WERI-Rb-1 (cell line): ENCODE data around the gene NFIA.

Experiments used
- DNase-seq: peaks from one replicate; pipeline ENCODE4 v3.0.0-alpha.2; 2020
- H3K27ac ChIP-seq: fragments of 250-450 bp; sonication (Bioruptor Pico); 2 replicates; pipeline ENCODE4 v1.5.1; 2020; ENCODE audit warnings: mild to moderate bottlenecking, moderate library complexity
- H3K27me3 ChIP-seq: fragments of 250-450 bp; sonication (Bioruptor Pico); 2 replicates; pipeline ENCODE4 v1.5.1; 2021; ENCODE audit warnings: mild to moderate bottlenecking, low read depth, moderate library complexity; ENCODE audit not compliant: insufficient read depth, severe bottlenecking
- H3K36me3 ChIP-seq: fragments of 250-450 bp; sonication (Bioruptor Pico); 2 replicates; pipeline ENCODE4 v1.5.1; 2020; ENCODE audit warnings: mild to moderate bottlenecking, moderate library complexity
- H3K4me3 ChIP-seq: 2 replicates; pipeline ENCODE4 v1.5.1; 2011; ENCODE audit warnings: low read depth, mild to moderate bottlenecking, control low read depth, low read length
- H3K9me3 ChIP-seq: fragments of 250-450 bp; sonication (Bioruptor Pico); 2 replicates; pipeline ENCODE4 v1.5.1; 2021; ENCODE audit warnings: mild to moderate bottlenecking, moderate library complexity; ENCODE audit not compliant: severe bottlenecking
- TF ChIP-seq, protein P1 (sequence below): IDR thresholded peaks from 2 replicates; pipeline ENCODE4 v1.5.1; 2011; ENCODE audit warnings: low read depth, mild to moderate bottlenecking, control low read depth, inconsistent platforms, low read length

NFIA gene

DNA sequence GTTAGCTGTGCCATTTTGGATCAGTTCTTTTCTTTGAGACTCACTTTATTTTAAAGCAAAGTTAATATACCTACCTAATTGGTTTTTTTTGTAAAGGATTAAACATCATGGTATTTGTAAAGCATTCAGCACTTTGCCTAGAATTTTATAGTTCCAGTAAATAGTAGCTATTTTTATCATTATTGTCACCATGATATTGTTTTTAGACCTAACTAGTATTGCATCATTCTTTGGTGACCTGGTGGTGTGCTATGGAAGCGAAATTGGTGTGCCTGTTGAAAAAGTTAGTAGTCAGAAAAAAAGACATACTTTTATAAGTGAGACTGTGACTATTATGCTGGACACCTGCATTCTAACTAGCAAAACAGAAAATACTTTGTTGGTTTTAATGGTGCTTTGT is 81.0 kb downstream of the NFIA start:
- no peaks in the 10 kb centered on the region for H3K27me3 ChIP-seq
- TF ChIP-seq, protein P1, sequence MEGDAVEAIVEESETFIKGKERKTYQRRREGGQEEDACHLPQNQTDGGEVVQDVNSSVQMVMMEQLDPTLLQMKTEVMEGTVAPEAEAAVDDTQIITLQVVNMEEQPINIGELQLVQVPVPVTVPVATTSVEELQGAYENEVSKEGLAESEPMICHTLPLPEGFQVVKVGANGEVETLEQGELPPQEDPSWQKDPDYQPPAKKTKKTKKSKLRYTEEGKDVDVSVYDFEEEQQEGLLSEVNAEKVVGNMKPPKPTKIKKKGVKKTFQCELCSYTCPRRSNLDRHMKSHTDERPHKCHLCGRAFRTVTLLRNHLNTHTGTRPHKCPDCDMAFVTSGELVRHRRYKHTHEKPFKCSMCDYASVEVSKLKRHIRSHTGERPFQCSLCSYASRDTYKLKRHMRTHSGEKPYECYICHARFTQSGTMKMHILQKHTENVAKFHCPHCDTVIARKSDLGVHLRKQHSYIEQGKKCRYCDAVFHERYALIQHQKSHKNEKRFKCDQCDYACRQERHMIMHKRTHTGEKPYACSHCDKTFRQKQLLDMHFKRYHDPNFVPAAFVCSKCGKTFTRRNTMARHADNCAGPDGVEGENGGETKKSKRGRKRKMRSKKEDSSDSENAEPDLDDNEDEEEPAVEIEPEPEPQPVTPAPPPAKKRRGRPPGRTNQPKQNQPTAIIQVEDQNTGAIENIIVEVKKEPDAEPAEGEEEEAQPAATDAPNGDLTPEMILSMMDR, result no peak
- H3K4me3 ChIP-seq, result no peak overlapping the region
- H3K36me3 ChIP-seq, result no peaks in the 10 kb centered on the region
- no peaks in the 10 kb centered on the region for H3K9me3 ChIP-seq
- no peak for DNase-seq
- H3K27ac ChIP-seq, result no peak overlapping the region

DNA sequence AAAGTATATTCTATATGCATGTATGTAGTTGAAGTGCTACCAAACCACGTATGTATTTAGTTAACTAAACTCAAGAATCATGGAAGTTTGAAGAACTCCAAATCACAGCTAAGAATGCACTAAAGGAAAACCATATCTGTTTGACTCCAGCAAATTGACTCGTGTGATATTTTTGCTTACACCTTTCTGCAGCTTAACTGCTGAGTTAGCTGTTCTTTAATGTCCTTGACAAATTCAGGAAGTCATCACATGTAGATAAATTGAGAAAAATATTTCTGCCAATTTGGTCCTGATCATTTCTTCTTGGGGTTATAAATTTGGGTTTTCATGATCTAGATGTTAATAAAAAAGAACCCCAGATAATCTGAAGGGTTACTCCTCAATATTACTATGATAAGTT is 83.0 kb downstream of the NFIA start:
- DNase-seq, result no peak
- Histone ChIP-seq H3K4me3 (no peak overlapping the region), H3K27me3 (no peaks in the 10 kb centered on the region), H3K36me3 (no peaks in the 10 kb centered on the region), H3K9me3 (no peaks in the 10 kb centered on the region), H3K27ac (no peak overlapping the region)
- TF ChIP-seq, protein P1, result no peak

DNA sequence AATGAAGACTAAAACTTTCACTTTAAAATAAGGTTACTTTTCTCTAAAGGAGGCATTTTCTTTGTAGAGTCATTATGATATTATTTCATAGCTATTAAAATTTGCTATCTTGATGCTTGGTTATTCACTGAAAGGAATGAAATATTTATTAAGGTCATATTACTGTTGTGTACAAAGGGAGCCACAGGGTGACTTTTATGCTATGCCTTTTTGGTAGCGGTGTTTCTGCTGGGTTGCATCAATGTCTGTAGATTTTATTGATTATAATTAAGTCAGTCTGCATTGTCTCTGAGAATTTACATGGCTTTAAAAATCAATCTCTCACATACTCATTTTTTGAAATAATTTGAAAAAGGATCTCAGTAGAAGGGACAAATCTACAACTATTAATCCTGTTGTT is 84.9 kb downstream of the NFIA start:
- TF ChIP-seq, protein P1, result no peak
- no peaks in the 10 kb centered on the region for H3K9me3 ChIP-seq
- H3K27me3 ChIP-seq, result no peaks in the 10 kb centered on the region
- DNase-seq, result no peak
- no peaks in the 10 kb centered on the region for H3K36me3 ChIP-seq
- no peak overlapping the region for H3K4me3 ChIP-seq
- H3K27ac ChIP-seq, result no peak overlapping the region

DNA sequence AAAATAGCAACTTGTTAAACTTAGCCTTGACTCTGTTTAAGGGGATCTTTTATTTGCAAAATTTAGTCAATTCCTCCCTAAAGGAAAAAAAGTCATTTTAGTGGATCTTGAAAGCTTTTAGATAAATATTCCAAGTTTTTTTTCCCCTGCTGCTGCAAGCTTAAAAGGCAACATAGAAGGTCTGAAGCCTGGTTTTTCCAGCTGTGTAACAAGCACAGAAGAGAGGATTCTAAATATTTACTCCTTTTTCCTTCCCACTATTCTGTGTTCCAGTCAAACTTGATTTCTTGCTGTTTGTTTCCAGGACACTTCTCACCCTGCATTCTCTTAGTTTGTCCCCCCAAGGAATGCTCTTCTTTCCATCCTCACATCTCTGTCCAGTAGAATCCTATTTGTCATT is 86.7 kb downstream of the NFIA start:
- H3K36me3 ChIP-seq, result no peaks in the 10 kb centered on the region
- no peaks in the 10 kb centered on the region for H3K27me3 ChIP-seq
- no peak overlapping the region for H3K4me3 ChIP-seq
- no peak overlapping the region for H3K27ac ChIP-seq
- DNase-seq, result no peak
- TF ChIP-seq, protein P1, result no peak
- no peaks in the 10 kb centered on the region for H3K9me3 ChIP-seq

DNA sequence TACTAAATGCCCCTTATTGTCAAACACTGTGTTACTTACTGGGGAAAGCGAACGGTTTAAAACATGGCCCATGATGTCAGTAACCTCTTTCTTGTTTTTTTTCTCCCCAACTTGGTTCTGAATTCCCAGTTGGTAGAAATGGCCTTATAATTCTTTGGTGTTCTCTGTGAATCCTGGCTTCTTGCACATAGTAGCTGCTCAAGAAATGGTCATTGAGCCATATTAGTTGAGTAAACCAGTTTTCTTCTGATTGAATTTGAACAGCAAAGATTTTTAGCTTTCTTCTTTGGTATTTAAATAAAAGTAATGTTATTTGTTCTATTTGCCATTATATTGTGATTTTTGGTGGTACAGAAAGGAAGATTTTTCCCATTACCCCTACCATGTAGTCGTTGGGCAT is 87.3 kb downstream of the NFIA start:
- no peaks in the 10 kb centered on the region for H3K27me3 ChIP-seq
- DNase-seq, result no peak
- H3K36me3 ChIP-seq, result no peaks in the 10 kb centered on the region
- no peak overlapping the region for H3K4me3 ChIP-seq
- no peaks in the 10 kb centered on the region for H3K9me3 ChIP-seq
- TF ChIP-seq, protein P1, result no peak
- H3K27ac ChIP-seq, result no peak overlapping the region
